K562 (cell line): ENCODE data around the gene MED20. TPM values are rescaled to one million over a fixed set of nuclear protein-coding genes. Genes with fewer than 3 reads are reported as not detected.

Experiments
- BRD4 ChIP-seq: fragments of 200-600 bp; sonication (generic); IDR thresholded peaks from 2 replicates; pipeline ENCODE4 v1.6.1; 2017; ENCODE audit warnings: inconsistent platforms
- ELF1 ChIP-seq: fragments of 200-800 bp; sonication (Bioruptor generic); IDR thresholded peaks from 2 replicates; pipeline ENCODE4 v1.6.1; 2016; ENCODE audit warnings: missing genetic modification characterization, missing compliant biosample characterization
- FUS ChIP-seq: fragments of 200-400 bp; formaldehyde crosslinking; optimal IDR thresholded peaks from 2 replicates; pipeline ENCODE3; 2017; ENCODE audit warnings: low read depth, low read length
- MAFK ChIP-seq: IDR thresholded peaks from 2 replicates; pipeline ENCODE4 v1.6.1; 2011; ENCODE audit warnings: low read length, improper control_type of control experiment
- MCM5 ChIP-seq: fragments of 450-650 bp; IDR thresholded peaks from 2 replicates; pipeline ENCODE4 v1.6.1; 2016; ENCODE audit warnings: low read depth
- SIN3B ChIP-seq: fragments of 450-650 bp; IDR thresholded peaks from 2 replicates; pipeline ENCODE4 v1.6.1; 2017; ENCODE audit warnings: low read depth, mild to moderate bottlenecking, moderate library complexity
- TAL1 ChIP-seq: fragments of 450-650 bp; IDR thresholded peaks from 2 replicates; pipeline ENCODE4 v1.6.1; 2016; ENCODE audit warnings: mild to moderate bottlenecking
- ZNF12 ChIP-seq: sonication (generic); formaldehyde crosslinking; IDR thresholded peaks from 2 replicates; pipeline ENCODE4 v1.4.0; 2020; ENCODE audit warnings: mild to moderate bottlenecking, missing genetic modification reagents
- ZNF282 ChIP-seq: sonication (generic); formaldehyde crosslinking; IDR thresholded peaks from 2 replicates; pipeline ENCODE4 v1.8.1; 2023; ENCODE audit warnings: missing genetic modification reagents
- ZNF324 ChIP-seq: fragments of 250-450 bp; sonication (Bioruptor Pico); IDR thresholded peaks from 2 replicates; pipeline ENCODE4 v1.4.0; 2020; ENCODE audit warnings: mild to moderate bottlenecking
- ZNF384 ChIP-seq: IDR thresholded peaks from 2 replicates; pipeline ENCODE4 v1.6.1; 2012; ENCODE audit warnings: low read depth, low read length, improper control_type of control experiment
- polyA plus RNA-seq, 8 experiments: library from polyadenylated mRNA; depleted of rRNA in 4 of 8; stranded (reverse) in 5 of 8; unstranded in 3 of 8; fragments of >200 nt; fragmentation: Nextera tagmentation in 2 of 8; fragmentation: Illumina TruSeq in 1 of 8; extraction: Ambion mirVana in 2 of 8; extraction: Trizol in 1 of 8; gene quantifications; 2 replicates each; pipeline versions ENCODE4 v1.2.1 to v1.2.3, GENCODE V29; 2011 to 2014; ENCODE audit warnings: inconsistent platforms in 1 of 8, missing spikeins in 1 of 8
- total RNA-seq, 7 experiments: library from RNA; depleted of rRNA in 6 of 7; stranded (reverse); fragments of >200 nt in 6 of 7; fragmentation: Illumina TruSeq in 2 of 7; extraction: Trizol in 2 of 7; gene quantifications; 2 replicates each; pipeline versions ENCODE4 v1.2.1 to v1.2.3, GENCODE V29; 2011 to 2021; ENCODE audit warnings: low replicate concordance in 1 of 7
- TF ChIP-seq, protein P1 (sequence below): fragments of 250-450 bp; sonication (Bioruptor Pico); IDR thresholded peaks from 2 replicates; pipeline ENCODE4 v1.5.0; 2021; ENCODE audit warnings: mild to moderate bottlenecking, moderate library complexity
- TF ChIP-seq, protein P2 (sequence below): fragments of 250-450 bp; sonication (Bioruptor Pico); IDR thresholded peaks from 2 replicates; pipeline ENCODE4 v1.4.0; 2020; ENCODE audit warnings: mild to moderate bottlenecking, moderate library complexity
- TF ChIP-seq, protein P3 (sequence below): fragments of 250-450 bp; sonication (Bioruptor Pico); IDR thresholded peaks from 2 replicates; pipeline ENCODE4 v1.5.1; 2021; ENCODE audit warnings: mild to moderate bottlenecking
- TF ChIP-seq, protein P4 (sequence below), 2 experiments: fragments of 250-450 bp in 1 of 2; fragments of 450-650 bp in 1 of 2; sonication (Bioruptor Pico) in 1 of 2; IDR thresholded peaks; 2 replicates each; pipeline versions ENCODE4 v1.6.1 to v1.8.0; 2016 to 2021; ENCODE audit warnings: mild to moderate bottlenecking in 2 of 2, moderate library complexity in 2 of 2, missing compliant biosample characterization in 1 of 2, missing genetic modification characterization in 1 of 2
- TF ChIP-seq, protein P5 (sequence below): sonication (generic); formaldehyde crosslinking; IDR thresholded peaks from 2 replicates; pipeline ENCODE4 v1.8.0; 2023; ENCODE audit warnings: mild to moderate bottlenecking, missing genetic modification reagents
- TF ChIP-seq, protein P6 (sequence below): fragments of 250-450 bp; sonication (Bioruptor Pico); IDR thresholded peaks from 2 replicates; pipeline ENCODE4 v1.8.0; 2022; ENCODE audit warnings: inconsistent platforms, mild to moderate bottlenecking, moderate library complexity, borderline replicate concordance

The MED20 gene
- total and polyA plus RNA-seq, 9 of the 15 experiments (the other 6 are each of a cell fraction or from before 2014, with no cell fraction given) = 27.3 to 80.9 (median 46.0) TPM

DNA sequence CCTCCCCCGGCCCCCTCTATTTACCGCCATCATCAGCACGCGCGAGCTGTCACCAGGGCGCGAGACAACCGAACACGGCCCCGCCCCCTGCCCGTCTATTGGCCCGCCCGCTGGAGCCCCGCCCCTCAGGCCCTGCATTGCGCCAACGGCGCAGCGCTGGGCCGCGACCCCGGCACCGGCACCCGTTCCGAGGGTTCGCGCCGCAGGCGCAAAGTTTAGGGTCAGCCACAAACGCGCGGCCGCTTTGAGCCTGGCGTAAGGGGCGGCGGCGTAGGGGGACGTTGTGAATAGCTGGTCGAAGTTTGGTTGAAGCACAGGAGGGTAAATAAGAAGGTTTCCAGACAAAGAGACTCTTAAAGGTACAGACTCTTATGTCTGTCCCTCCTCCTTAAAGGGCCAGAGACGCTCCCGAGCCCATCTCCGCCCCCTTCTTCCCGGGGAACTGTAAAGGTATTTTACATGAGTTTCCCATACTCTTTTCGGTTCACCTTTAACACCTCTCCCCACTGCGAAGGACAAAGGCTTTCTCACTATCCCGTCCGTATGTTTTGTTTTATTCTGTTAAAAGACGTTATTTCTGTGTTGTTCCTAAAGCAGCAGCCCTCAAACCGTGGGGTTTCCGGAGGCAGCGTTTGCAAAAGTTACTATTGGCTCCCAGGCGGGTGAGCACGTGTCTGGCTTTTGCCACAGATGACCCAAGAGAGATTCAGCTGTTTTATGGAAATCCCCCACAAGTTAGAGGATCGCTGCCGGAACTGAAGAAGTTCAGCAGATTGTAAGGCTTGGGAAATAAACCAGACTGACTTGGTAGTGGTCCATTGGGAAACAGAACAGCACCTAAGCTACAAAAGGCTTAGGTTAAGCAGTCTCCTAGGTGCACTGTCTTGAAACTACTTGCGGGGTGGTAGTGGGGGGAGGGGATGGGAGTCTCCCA is 25.4 kb downstream of the MED20 start, which contains the start of gene USP49 (continued):
- TF ChIP-seq, protein P1, sequence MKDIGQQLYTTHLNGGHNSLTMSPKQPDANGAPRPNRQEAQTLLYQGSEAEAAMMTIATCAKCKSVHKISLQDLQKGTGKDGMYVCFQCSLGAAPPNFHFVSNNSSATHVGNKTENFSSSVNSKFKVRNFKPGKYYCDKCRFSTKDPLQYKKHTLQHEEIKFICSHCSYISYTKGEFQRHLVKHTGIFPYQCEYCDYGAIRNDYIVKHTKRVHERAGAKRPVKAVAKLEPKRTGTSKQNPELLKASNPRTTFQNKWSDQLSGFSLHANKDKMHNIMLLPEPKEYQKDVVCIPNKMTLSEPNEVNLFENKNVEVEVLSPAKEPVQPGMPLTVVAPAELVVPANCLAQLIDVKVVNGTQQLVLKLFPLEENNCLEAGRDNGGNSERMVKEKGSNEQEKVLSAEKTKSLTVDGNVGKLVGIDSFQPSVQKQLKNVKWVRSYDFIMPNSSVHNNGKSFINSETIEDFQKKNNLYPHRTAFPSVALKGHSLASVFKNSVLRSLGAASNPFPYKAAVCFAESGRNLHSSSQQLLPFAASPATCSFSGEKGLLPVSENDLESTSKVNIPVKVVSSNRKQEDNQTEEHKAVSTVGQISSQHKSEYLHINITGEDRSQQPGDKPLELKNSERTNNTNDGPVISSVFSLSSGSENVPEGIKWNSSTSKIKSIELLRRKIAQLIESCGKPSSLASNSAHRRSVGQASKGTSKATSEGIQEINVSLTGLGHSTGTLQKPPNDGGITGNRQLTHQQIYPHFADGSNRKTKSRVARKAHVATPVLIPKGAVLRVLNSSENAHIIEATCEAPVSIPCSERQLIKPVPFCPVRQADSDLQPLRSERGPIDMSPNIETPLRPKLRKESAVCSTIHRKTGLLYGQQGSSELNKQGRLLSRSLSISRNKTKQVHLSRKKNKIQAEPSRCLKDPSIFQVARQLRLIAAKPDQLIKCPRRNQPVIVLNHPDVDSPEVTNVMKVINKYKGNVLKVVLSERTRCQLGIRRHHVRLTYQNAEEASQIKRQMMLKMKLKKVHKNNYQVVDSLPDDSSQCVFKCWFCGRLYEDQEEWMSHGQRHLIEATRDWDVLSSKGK (CRISPR knock-in tag) = no peak
- TF ChIP-seq, protein P2, sequence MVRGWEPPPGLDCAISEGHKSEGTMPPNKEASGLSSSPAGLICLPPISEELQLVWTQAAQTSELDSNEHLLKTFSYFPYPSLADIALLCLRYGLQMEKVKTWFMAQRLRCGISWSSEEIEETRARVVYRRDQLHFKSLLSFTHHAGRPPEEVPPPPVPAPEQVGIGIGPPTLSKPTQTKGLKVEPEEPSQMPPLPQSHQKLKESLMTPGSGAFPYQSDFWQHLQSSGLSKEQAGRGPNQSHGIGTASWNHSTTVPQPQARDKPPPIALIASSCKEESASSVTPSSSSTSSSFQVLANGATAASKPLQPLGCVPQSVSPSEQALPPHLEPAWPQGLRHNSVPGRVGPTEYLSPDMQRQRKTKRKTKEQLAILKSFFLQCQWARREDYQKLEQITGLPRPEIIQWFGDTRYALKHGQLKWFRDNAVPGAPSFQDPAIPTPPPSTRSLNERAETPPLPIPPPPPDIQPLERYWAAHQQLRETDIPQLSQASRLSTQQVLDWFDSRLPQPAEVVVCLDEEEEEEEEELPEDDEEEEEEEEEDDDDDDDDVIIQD = no peak
- TF ChIP-seq, protein P3, sequence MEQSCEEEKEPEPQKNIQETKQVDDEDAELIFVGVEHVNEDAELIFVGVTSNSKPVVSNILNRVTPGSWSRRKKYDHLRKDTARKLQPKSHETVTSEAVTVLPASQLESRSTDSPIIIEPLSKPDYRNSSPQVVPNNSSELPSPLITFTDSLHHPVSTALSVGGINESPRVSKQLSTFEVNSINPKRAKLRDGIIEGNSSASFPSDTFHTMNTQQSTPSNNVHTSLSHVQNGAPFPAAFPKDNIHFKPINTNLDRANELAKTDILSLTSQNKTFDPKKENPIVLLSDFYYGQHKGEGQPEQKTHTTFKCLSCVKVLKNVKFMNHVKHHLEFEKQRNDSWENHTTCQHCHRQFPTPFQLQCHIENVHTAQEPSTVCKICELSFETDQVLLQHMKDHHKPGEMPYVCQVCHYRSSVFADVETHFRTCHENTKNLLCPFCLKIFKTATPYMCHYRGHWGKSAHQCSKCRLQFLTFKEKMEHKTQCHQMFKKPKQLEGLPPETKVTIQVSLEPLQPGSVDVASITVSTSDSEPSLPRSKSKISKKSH (CRISPR knock-in tag) = no peak
- TF ChIP-seq ELF1 = no peak; the same call in 1 of the 2 replicates
- no peak for TF ChIP-seq MAFK
- TF ChIP-seq ZNF324 (CRISPR knock-in tag) = no peak
- no peak for TF ChIP-seq ZNF384
- TF ChIP-seq, protein P4, sequence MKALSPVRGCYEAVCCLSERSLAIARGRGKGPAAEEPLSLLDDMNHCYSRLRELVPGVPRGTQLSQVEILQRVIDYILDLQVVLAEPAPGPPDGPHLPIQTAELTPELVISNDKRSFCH (CRISPR knock-in tag; IDR thresholded peaks at IDR 0.05) = no peak
- TF ChIP-seq, protein P4 (tag; IDR thresholded peaks at IDR 0.05) = peak; percentile 65; the same call in 1 of the 2 replicates
- TF ChIP-seq, protein P5, sequence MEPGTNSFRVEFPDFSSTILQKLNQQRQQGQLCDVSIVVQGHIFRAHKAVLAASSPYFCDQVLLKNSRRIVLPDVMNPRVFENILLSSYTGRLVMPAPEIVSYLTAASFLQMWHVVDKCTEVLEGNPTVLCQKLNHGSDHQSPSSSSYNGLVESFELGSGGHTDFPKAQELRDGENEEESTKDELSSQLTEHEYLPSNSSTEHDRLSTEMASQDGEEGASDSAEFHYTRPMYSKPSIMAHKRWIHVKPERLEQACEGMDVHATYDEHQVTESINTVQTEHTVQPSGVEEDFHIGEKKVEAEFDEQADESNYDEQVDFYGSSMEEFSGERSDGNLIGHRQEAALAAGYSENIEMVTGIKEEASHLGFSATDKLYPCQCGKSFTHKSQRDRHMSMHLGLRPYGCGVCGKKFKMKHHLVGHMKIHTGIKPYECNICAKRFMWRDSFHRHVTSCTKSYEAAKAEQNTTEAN = no peak
- no peak for TF ChIP-seq ZNF282 (CRISPR knock-in tag)
- no peak for TF ChIP-seq FUS
- no peak for TF ChIP-seq MCM5
- no peak; the same call in 1 of the 2 replicates for TF ChIP-seq TAL1
- TF ChIP-seq ZNF12 = no peak
- TF ChIP-seq SIN3B = peak; percentile 18; the same call in 1 of the 2 replicates
- TF ChIP-seq, protein P6, sequence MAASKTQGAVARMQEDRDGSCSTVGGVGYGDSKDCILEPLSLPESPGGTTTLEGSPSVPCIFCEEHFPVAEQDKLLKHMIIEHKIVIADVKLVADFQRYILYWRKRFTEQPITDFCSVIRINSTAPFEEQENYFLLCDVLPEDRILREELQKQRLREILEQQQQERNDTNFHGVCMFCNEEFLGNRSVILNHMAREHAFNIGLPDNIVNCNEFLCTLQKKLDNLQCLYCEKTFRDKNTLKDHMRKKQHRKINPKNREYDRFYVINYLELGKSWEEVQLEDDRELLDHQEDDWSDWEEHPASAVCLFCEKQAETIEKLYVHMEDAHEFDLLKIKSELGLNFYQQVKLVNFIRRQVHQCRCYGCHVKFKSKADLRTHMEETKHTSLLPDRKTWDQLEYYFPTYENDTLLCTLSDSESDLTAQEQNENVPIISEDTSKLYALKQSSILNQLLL (CRISPR knock-in tag) = no peak
- no peak for TF ChIP-seq BRD4
